HG02973 (cell line): ENCODE data around the gene ATP6AP1.
"Not testable (repeated sequence)": the region's sequence is repeated elsewhere in the genome, so short reads cannot be mapped to it uniquely, and the experiment has no call there.

Experiments used
- ATAC-seq: cut with Tn5 transposase; IDR thresholded peaks from one replicate; pipeline ENCODE4 v1.9.1; 2021; ENCODE audit warnings: moderate library complexity; ENCODE audit not compliant: unreplicated experiment

Gene ATP6AP1, protein sequence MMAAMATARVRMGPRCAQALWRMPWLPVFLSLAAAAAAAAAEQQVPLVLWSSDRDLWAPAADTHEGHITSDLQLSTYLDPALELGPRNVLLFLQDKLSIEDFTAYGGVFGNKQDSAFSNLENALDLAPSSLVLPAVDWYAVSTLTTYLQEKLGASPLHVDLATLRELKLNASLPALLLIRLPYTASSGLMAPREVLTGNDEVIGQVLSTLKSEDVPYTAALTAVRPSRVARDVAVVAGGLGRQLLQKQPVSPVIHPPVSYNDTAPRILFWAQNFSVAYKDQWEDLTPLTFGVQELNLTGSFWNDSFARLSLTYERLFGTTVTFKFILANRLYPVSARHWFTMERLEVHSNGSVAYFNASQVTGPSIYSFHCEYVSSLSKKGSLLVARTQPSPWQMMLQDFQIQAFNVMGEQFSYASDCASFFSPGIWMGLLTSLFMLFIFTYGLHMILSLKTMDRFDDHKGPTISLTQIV

DNA sequence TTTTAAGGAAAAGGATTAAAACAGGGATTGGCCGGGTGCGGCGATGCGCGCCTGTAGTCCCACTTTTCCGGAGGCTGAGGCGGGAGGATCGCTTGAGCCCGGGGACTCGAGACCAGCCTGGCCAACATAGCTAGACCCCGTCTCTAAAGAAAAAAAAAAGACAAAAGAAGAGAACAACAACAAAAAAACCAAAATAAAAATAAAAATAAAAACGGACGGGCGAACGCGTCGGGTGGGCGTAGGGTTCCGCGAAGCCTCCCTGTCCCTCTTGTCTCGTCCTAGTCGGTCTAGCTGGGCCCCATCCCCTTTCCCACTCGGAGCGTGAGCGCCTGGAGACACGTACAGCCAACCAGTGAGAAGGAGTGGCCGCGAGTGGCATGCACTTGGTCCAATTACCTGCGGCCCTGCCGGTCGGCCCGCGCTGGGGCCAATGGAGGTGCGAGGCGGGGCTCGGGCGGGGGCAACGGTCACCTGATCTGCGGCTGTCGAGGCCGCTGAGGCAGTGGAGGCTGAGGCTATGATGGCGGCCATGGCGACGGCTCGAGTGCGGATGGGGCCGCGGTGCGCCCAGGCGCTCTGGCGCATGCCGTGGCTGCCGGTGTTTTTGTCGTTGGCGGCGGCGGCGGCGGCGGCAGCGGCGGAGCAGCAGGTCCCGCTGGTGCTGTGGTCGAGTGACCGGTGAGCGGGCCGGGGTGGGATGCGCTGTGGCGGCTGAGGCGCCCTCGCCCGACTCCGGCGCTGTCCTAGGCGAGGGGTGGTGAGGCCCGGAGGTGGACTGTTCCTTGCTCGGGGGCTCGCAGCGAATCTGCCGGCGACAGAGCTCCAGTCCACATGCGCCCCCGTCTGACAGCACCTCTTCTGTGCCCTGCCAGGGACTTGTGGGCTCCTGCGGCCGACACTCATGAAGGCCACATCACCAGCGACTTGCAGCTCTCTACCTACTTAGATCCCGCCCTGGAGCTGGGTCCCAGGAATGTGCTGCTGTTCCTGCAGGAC, at the start of gene ATP6AP1:
Gene ATP6AP1, plus strand, starts transcription at position 502 of the 996 bp plus-strand sequence. Its CDS starts 16 bp downstream, at position 518.
- ATAC-seq: peak; percentile 97

DNA sequence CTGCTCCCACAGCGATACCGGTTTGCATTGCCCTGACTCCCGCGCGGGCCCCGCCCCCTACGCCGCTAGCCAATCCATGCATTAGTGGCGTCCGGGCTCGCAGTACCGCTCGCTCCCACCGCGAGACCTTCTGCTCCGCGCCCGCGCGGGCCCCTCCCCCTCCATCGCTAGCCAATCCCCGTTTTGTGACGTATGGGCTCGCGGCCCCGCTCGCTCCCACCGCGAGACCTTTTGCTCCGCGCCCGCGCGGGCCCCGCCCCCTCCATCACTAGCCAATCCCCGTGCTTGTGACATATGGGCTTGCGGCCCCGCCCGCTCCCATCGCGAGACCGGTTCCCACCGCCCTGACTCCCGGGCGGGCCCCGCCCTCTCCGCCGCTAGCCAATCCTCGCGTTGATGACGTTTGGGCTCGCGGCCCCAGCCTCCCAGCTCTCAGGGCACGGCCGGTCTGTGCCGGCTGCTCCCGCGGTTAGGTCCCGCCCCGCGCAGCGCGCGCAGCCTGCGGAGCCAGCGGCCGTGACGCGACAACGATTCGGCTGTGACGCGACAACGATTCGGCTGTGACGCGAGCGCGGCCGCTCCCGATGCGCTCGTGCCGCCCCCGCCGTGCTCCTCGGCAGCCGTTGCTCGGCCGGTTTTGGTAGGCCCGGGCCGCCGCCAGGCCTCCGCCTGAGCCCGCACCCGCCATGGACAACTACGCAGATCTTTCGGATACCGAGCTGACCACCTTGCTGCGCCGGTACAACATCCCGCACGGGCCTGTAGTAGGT, 49.5 kb upstream of the ATP6AP1 start, which contains the start of gene EMD:
Gene EMD, plus strand, starts transcription at position 497 of the 770 bp plus-strand sequence. Its CDS starts 190 bp downstream, at position 687.
- ATAC-seq: peak; percentile 77

DNA sequence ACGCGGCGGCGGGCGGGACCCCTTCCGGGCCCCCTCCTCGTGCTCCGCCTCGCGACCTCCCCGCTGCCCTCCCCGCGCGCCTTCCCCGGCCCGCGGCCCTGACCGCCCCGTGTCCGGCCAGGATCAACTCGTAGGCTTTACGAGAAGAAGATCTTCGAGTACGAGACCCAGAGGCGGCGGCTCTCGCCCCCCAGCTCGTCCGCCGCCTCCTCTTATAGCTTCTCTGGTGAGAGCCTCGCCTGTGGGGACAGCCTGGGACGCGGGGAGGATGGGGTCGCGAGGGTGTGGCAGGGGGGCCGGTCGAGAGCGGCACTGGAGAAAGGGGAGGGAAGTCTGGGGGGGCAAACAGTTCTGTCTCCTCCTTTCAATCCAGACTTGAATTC, 48.9 kb upstream of the ATP6AP1 start:
- ATAC-seq: no peak

DNA sequence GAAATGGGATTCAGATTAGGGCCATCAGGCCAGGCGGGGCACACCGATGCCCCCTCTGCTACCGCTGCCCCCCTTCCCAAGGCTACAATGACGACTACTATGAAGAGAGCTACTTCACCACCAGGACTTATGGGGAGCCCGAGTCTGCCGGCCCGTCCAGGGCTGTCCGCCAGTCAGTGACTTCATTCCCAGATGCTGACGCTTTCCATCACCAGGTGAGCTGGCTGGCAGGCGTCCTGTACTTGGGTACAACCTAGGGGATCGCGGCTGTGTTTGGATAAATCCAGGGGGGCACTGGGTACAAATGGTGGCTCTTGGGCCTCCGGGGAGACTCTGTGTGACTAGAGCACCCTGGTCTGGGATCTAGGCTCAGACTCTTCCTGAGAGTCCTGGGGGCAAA, 48.3 kb upstream of the ATP6AP1 start:
- no peak for ATAC-seq

DNA sequence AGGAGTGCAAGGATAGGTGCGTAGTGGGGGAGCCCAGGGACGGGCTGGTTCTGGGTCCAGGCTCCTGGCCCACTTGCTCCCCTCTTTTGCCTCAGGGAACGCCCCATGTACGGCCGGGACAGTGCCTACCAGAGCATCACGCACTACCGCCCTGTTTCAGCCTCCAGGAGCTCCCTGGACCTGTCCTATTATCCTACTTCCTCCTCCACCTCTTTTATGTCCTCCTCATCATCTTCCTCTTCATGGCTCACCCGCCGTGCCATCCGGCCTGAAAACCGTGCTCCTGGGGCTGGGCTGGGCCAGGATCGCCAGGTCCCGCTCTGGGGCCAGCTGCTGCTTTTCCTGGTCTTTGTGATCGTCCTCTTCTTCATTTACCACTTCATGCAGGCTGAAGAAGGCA, 47.7 kb upstream of the ATP6AP1 start:
- ATAC-seq: no peak

DNA sequence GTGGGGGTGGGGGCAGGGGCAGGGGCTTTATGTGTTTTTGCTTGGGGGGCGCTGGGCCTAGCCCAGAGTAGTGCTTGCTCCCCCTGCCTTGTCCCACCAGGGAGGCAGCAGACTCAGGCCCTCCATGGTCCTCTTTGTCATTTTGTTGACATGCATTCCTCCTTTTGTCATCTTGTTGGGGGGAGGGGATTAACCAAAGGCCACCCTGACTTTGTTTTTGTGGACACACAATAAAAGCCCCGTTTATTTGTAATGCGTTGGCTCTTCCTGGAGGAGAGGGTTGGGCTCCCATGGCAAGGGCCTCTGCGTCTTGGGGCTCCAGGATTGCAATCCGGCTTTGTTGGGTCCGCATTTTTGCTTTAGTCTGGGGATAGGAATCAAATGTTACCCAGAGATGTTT, 47.2 kb upstream of the ATP6AP1 start:
- no peak for ATAC-seq

DNA sequence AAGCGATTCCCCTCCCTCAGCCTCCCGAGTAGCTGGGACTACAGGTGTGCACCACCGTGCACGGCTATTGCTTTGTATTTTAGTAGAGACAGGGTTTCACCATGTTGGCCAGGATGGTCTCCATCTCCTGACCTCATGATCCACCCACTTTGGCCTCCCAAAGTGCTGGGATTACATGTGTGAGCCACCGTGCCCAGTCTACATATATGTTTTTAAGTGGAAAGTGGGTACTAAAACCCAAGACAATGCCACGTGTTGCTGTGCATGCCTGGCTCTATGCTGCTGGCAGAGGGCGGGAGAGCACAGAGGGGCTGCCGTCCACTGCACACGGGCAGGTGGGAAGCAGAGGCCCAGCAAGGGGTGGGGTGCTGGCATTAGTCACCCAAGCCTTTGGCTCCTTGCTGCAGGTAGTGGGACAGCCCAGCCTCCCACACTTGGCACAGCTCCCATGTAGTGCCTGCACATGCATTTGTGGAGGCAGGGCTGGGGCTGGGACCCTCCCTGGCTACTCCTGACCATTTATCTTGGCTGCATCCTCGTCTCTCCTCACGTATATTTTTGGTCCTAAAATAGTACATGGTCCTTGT, 45.9 kb upstream of the ATP6AP1 start:
- ATAC-seq: no peak

DNA sequence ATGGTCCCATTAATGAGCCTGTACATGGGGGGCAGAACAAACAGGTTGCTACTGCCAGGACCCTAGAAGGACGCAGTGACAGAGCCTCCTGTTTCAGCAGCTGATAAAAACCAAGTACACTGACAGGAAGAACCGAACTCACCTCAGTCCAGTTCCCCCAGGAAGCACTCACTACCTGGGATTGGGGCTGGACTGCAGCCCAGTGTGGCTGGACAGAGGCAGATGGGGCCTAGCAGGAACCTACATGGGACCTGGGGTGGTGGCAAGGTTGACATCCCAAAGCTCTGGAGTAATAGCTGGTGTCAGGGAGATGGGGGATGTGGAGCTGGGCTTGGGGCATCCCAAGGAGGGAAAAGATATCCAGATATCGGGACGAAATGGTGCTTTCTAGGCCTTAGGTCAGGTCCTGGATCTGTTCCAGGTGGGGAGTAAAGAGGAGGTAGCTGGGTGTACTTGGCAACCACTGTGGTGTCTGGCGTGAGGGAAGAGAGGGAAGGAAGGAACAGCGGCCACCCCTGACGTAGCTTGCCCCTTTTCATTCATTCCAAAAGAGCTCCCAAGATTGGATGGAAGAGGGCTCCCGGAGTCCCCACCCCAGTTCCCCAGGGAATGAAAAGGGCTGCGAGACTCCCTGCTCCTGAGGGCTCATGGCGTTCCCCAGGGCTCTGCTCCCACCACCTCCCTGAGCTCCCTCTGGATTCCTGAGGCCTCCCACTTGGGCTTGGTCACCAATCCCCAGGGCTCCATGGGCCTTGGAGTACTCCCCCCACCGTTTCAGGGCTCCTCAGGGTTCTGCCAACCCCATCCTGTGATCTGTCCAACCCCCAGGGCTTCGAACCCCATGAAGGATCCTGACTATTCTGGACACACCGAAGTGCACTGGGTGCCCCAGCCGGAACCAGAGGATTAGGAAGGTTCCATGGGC, 44.9 kb upstream of the ATP6AP1 start:
- no peak for ATAC-seq

DNA sequence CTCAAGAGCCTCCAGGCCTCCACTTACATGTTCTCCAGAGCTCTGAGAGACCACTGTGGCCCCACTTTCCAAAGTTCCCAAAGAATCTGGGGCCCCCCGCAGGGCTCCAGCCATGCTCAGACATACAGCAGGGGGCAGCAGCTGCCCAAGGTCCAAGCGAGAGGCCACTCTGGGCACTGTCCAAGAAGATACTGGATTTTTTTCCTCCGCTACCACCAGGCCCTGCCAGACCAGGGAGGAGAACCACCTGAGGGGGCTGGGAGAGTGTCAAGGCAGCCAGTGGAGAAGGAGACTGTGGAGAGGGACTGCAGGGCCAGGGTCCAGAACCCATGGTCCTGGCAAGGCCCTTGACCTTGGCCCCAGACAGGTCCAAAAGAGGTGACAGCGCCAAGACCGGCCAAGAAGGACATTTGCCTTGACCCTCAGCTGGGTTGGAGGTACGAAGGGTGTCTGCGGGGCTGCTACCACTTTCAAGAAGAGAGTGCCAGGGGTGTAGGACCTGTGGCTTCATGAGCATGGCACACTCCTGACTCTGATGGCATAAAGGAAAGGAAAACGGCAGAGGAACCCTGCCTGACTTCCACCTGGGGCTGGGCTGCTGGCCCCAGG, 44.1 kb upstream of the ATP6AP1 start:
- no peak for ATAC-seq

DNA sequence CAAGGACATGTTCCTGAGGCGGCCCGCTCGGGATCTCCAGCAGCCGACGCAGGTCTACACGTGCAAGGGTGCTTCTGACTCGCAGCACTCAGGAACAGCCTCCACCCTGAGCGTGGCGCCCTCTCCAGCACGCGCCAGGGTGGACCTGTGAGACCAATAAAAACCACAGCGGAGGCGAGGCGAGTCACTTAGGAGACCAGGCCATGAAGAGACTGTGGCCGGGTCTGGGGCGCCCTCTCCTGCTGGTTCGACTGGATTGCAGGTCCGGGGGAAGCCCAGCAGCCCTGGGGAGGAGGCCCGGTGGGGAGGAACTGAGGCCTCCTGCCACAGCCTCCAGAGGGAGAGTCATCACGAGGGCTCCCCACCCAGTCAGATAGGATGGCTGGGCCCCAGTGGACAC, 40.4 kb upstream of the ATP6AP1 start:
- not testable (repeated sequence) for ATAC-seq

DNA sequence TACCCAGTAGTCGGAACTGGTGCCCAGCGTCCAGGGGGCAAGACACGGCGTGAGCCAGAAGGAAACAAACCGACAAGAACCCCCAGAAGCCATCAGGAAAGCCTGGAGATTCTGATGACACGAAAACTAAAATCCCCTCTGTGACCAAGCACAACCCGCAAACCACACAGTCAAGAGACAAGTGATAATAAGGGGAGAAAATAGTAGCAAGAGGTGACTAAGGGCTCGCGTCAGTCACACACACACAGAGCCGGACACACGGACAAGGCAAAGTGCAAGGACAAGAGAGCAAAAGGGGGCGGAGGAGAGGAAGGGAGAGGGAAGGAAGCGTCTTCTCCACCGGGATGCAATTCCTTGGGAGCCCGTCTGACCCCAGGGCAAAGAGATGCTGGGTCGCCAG, 39.8 kb upstream of the ATP6AP1 start:
- ATAC-seq: not testable (repeated sequence)

DNA sequence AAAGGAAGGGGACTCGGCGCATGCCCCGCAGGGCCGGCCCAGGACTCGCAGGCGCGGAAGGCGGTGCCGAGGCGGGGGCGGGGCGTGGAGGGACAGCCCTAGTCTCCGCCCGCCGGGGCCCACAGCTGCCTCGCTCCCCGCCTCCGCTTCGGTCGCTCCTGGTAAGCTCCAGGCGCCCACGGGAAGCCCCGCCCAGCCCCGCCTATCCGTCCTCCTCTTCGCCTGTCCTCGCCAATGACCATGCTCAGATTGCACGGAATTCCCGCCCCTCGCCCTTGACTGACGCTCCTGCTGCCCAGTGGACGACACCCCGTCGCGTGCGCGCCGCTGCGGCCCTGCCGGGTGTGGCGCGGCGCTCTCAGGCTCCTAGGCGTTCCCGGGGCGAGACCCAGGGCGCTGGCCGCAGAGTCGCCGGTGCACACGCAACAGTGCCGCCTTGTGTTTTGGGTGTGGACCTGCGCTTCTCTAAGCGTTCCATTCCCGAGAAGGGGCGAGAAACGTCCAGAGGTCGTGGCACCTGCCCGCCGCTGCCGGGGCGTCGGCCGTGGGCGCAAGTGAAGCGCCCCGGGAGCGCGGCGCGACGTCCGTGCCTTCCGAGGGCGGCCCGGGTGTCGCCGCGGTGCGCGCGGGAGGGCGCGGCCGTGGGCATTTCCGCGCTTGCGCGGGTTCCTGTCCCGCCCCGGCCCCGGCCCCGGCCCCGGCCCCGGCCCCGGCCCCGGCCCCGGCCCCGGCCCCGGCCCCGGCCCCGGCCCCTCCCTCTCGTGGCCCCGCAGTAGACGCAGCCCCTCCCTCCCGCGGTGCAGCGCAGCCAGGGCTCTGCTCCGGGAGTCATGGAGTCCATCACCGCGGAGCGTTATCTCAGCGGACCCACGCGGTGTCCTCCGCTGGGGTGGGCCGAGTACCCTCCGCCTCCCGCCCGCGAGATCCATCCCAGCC, 38.4 kb upstream of the ATP6AP1 start:
- ATAC-seq: peak; percentile 68

DNA sequence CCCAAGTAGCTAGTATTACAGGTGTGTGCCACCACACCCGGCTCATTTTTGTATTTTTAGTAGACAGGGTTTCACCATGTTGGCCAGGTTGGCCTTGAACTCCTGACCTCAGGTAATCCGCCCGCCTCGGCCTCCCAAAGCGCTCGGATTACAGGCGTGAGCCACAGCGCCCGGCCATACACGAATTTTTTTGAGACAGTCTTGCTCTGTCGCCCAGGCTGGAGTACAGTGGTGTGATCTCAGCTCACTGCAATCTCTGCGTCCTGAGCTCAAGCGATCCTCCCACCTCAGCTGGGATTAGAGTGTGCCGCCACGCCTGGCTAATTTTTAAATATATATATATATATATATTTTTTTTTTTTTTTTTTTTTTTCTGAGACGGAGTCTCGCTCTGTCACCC, 32.1 kb upstream of the ATP6AP1 start:
- ATAC-seq: not testable (repeated sequence)

DNA sequence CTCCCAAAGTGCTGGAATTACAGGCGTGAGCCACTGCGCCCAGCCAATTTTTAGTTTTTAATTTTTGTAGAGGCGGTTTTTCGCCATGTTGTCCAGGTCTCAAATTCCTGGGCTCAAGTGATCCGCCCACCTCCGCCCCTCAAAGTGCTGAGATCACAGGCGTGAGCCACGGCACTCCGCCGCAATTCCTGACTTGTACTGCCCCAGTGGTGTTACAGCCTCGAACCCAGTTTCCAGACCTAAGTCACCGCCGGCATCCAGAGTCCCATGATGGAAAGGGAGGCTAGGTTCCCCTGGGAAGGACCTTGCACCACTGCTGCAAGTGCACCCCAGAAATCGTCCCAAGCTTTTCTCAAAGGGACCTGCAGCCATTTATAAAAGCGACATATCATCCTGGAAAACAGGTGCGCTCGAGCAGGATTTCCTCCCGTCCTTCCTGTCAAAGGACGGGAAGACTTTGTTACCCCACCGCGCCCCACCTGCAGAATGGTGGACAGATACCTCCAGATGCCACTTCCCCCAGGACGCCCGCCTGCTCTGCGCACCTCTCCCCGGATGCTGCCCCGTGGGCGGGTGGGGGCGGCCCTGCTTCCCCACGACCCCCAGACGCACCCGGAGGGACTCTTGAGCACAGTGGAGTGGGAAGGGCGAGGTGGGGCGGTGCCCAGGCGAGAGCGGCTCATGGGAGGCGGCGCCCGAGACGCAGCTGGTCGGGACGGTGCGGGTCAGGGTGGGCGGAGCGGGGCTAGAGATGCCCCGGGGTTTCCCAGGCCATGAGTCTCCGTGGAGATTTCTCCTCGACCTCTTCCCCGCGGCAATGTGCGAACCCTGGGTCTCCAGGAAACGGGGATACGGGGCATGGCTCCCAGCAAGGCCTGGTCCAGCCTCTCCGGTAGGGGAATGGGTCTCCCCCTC, 31.2 kb upstream of the ATP6AP1 start:
- peak; percentile 40 for ATAC-seq

DNA sequence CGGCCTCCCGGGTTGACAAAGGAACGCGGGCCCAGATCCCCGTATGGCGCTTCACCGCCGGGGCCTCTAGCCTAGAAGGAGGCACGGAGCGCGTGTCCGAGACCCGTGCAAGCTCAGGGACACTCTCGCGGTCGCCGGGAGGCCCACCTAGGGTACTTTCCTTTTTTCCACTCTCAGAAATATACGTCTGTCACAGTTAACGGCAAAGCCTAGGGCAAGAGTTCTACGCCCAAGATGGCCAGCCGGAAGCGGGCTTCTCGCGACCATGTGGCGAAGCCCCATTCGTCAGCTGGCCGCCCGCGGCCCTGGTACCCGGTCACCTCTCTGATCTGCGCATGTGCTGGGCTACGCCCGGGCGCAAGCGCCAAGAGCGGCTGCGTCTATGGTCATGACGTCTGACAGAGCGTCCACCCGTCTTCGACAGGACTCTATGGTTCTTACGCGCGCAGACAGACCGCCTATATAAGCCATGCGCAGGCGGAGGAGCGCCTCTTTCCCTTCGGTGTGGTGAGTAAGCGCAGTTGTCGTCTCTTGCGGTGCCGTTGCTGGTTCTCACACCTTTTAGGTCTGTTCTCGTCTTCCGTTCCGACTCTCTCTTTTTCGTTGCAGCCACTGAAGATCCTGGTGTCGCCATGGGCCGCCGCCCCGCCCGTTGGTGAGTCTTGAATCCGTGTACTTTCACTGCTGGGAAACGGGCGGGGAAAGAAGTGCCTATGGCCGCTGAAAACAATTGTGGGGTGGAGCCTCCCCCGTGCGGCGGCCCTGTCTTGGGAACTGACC, 30.4 kb upstream of the ATP6AP1 start, which contains the start of gene RPL10:
Gene RPL10, plus strand, starts transcription at position 490 of the 780 bp plus-strand sequence. Its CDS starts 143 bp downstream, at position 633.
- ATAC-seq: peak; percentile 67
